ENCODE data around the gene FMN1. TPM values are rescaled to one million over a fixed set of nuclear protein-coding genes. Genes with fewer than 3 reads are reported as not detected.

Gene FMN1
- total RNA-seq, 2 donors from 2014 or later: 13.7 to 17.1 TPM

- Histone ChIP-seq H3K9me3 (no peaks in the 10 kb centered on the region), H3K27me3 (no peaks in the 10 kb centered on the region), H3K4me3 (no peak overlapping the region), H3K36me3 (replicated peaks in 1 of 2; ENCODE audit: insufficient read depth in 1 of 2, low read depth in 2 of 2) (no peaks in the 10 kb centered on the region), H3K27ac (no peak overlapping the region), H3K4me1 (no peaks in the 10 kb centered on the region)
- DNase-seq: no peak
- intact Hi-C loops (cut with DNase I): no loop called here
- no peak for ATAC-seq
- TF ChIP-seq, protein P1, sequence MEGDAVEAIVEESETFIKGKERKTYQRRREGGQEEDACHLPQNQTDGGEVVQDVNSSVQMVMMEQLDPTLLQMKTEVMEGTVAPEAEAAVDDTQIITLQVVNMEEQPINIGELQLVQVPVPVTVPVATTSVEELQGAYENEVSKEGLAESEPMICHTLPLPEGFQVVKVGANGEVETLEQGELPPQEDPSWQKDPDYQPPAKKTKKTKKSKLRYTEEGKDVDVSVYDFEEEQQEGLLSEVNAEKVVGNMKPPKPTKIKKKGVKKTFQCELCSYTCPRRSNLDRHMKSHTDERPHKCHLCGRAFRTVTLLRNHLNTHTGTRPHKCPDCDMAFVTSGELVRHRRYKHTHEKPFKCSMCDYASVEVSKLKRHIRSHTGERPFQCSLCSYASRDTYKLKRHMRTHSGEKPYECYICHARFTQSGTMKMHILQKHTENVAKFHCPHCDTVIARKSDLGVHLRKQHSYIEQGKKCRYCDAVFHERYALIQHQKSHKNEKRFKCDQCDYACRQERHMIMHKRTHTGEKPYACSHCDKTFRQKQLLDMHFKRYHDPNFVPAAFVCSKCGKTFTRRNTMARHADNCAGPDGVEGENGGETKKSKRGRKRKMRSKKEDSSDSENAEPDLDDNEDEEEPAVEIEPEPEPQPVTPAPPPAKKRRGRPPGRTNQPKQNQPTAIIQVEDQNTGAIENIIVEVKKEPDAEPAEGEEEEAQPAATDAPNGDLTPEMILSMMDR (IDR thresholded peaks at IDR 0.05): no peak
- no peak for TF ChIP-seq POLR2A (IDR thresholded peaks at IDR 0.05)
These were observed 313.9 kb downstream of the FMN1 start for GRCh38 chr15:32880642-32881041.

GRCh38 chr15:32879980-32880379 is 314.5 kb downstream of the FMN1 start:
- intact Hi-C loops (cut with DNase I): no loop called here
- no peak overlapping the region for H3K27ac ChIP-seq

DNA sequence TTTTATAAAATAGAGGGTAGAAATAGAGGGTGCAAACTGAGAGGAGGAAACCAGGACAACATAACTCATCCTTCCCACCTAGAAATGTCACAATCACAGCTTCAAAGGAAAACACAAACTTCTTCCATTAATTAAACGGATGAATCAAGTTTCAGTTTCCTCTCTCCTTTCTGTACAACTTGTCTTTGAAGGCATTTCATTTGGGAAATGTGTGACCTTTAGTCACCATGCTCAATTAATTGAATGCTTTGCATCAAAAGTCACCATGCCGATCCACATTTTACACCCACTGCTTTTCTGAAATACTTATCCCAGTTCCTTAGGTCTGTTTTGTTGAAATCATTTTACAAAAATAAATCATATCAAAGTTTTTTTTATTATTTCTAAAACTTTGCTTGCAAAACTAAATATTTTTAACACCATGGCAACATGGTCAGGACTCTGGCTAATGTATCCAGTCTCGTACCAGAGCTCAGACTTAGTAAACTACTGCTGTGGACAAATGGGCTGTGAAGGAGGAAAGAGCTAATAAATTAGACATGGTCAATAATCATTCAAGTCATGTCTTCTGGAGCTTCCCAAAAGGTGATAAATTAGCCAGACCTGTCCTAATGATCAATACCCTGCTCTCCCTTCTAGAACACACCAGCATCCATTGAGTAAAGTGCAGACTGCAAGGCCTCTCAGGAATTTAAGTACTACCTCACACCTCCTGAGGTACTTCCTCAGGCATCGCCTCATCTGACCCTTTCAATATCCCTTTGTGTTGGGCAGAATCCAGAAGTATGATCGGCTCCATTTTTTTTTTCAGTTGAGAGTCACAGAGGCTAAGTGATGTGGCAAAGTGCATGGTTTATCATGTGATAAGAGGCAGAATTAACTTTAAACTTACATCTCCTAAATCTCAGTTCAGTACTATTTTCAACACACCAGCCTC is 315.4 kb downstream of the FMN1 start:
- intact Hi-C loops (cut with DNase I): no loop called here
- TF ChIP-seq, protein P1 (IDR thresholded peaks at IDR 0.05): no peak
- TF ChIP-seq POLR2A (IDR thresholded peaks at IDR 0.05): no peak
- peaks cover 11% of the 10 kb centered on the region for H3K4me1 ChIP-seq
- no peaks in the 10 kb centered on the region for H3K27me3 ChIP-seq
- no peak for DNase-seq
- H3K4me3 ChIP-seq: no peak overlapping the region
- no peaks in the 10 kb centered on the region for H3K36me3 ChIP-seq (replicated peaks in 1 of 2; ENCODE audit: insufficient read depth in 1 of 2, low read depth in 2 of 2)
- no peaks in the 10 kb centered on the region for H3K9me3 ChIP-seq
- no peak overlapping the region for H3K27ac ChIP-seq
- WGBS, 2 donors: 73 to 77% methylated on average over 5 of the region's 5 CpGs
- ATAC-seq: no peak

More at GRCh38 chr15:32879980-32880379, 314.5 kb downstream of the FMN1 start:
- Histone ChIP-seq H3K4me1 (peaks cover 3% of the 10 kb centered on the region), H3K9me3 (no peaks in the 10 kb centered on the region), H3K4me3 (no peak overlapping the region), H3K36me3 (replicated peaks in 1 of 2; ENCODE audit: insufficient read depth in 1 of 2, low read depth in 2 of 2) (no peaks in the 10 kb centered on the region), H3K27me3 (no peaks in the 10 kb centered on the region)
- no peak for ATAC-seq
- TF ChIP-seq POLR2A (IDR thresholded peaks at IDR 0.05): no peak
- TF ChIP-seq, protein P1 (IDR thresholded peaks at IDR 0.05): no peak
- DNase-seq: no peak
- 68 to 72% methylated on average over 6 of the region's 6 CpGs for WGBS, 2 donors

DNA sequence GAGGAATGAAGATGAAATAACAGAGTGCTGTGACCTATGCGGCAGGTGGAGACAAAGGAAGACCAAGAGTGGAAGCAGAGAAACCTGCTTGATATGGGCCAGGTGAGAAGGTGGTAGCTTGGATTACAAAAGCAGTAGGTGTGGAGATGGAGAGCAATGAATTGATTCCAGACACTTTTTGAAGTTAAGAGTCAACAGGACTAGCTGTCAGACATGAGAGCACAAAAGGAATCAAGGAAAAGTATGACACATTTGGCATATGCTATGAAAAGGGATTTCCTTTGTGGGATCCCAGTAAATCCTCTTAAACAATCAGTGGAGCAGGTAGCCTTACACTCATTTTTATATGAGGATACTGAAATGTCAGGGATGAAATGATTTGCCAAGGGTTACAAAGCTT is 316.2 kb downstream of the FMN1 start:
- H3K9me3 ChIP-seq: no peaks in the 10 kb centered on the region
- ATAC-seq (no peak), DNase-seq (no peak)
- no peak overlapping the region for H3K4me3 ChIP-seq
- no peak overlapping the region for H3K27ac ChIP-seq
- TF ChIP-seq, protein P1 (IDR thresholded peaks at IDR 0.05): no peak
- WGBS, 2 donors: 95 to 100% methylated on average over 1 of the region's 1 CpG
- no peaks in the 10 kb centered on the region for H3K36me3 ChIP-seq (replicated peaks in 1 of 2; ENCODE audit: insufficient read depth in 1 of 2, low read depth in 2 of 2)
- intact Hi-C loops (cut with DNase I): no loop called here
- peaks cover 18% of the 10 kb centered on the region for H3K4me1 ChIP-seq
- no peaks in the 10 kb centered on the region for H3K27me3 ChIP-seq

Measured in body of pancreas (tissue), 4 donors.